ENCODE data around the gene KCNQ5.

The KCNQ5 gene

DNA sequence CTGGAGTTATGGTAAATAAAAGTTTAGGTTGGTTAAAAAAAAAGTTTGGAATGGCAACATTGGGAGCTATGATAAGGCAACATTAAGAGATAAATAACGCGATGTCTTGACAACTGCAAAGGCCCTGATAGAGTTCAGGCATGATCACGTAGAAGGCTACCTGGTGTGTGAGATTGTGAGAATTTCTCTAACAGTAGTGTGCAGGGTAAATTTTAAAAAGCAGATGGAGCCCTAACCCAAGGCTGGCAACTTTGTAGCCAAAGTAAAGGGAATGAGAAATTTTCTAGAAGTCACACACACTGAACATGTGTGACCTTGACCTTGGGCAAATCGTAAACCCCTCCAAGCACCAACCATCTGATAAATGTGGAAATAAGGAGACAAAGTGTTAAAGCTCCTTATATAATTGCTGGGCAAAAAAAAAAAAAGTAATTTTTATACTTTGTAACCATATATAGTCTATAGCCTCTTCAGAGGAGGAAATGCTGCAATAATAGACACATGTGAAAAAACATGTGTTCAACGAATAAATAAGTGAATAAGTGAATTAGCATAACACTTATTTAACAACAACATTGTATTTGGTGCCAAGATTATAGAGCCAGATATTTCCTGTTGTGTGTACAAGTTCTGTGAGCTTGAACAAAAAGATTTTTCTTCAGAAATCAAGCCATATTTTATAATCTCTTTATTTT, 18.2 kb downstream of the KCNQ5 start:
- no peak for DNase-seq (ENCODE audit: low read depth)

GRCh38 chr6:72640615-72640930, 18.7 kb downstream of the KCNQ5 start:
- DNase-seq (ENCODE audit: low read depth): no peak

- no peak for DNase-seq (ENCODE audit: low read depth)
Measured at GRCh38 chr6:72642435-72642834, 20.6 kb downstream of the KCNQ5 start.

DNA sequence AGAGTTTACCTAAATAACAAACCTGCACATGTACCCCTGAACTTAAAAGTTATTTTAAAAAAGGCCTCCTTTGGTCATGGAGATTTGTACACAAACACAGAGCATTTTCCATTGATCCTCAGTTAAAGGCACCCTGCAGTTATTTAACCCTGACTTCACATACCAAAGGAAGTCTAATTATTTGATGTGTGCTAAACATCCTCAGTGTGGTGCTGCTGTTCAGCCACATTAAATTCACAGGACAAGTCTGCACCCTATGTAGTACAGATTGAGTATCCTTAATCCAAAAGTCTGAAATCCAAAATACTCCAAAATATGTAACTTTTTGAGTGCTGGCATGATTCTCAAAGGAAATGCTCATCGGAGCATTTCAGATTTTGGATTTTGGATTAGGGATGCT, 21.4 kb downstream of the KCNQ5 start:
- no peak for DNase-seq (ENCODE audit: low read depth)

DNA sequence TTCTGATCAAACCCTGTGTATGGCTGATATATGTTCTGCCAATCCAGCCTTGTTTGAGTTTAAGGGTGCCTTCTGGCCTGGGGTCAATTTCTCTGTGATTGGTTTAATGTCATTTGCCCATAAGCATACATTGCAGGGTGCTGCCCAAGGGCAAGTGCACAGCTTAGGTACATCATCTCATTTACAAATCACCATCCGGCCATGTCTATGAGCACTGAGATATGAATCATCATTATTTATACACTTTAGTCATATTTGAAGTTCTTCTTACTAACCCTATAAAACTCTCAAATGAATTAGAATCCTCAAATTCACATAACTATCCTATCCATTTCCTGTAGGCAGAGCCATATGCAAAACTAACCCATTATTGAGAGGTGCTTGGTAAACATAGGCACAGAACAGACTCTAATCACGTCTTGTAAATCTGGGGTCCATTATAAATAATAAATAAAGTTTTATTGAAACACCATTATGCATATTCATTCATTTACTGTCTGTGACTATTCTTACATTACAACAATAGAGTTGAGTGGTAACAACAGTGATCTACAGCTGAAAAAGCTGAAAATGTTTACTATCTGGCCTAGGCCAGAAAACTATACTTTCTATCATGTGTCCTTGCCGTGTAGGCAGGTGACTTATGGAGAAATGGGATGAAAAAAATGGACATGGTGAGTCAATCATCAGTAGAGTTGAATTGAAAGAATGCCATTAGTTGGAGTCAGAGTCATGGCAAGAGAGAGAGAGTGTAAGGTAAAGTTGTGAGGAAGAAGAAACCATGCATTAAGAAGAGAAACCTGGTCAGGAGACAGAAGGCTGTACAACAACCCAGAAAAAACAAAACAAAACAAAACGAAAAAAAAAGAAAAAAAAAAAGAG, 25.0 kb downstream of the KCNQ5 start:
- no peak for DNase-seq (ENCODE audit: low read depth)

GRCh38 chr6:72647489-72647888, 25.6 kb downstream of the KCNQ5 start:
- no peak for DNase-seq (ENCODE audit: low read depth)

DNA sequence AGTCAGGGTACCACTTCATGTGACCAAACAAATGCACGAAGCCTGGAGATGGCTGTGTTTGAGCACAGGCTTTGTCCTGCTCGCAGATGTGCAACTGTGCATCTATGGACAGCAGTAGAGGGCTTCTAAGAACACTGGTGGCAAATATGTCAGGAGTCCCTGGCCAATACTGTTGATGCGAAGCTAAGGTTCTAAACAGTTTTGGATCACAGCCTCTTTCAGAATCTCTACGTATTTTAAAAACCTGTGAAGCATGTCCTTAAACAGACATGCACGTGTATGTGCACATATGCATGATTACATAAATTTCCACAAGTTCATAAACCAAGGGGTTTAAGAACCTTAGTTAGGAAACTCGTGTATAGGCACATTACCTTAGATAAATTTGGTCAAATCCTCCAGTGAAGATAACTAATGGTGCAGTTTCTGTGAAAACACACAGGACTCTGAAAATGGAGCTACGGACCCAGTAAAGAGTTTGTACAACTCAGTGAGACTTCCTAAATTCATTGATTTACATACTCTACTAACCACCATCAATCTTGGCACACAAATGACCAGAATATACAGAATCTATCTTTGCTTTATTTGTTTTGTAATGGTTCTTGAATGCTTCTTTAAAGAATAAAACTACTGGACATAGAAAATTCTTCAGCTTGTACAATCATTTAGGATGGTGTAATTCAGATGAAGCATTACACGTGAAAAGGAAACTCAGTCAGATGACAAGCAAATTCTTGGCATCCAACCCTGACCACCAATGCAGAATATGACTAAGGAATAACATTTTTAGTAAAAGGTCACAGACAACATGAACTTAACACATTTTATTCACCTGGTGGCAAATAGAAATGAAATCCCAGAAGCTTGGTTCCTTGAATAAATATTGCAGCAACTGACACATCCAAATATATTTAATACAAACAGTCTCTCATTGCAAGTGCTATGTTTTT, 27.4 kb downstream of the KCNQ5 start:
- no peak for DNase-seq (ENCODE audit: low read depth)

- DNase-seq (ENCODE audit: low read depth): no peak
Measured at GRCh38 chr6:72650081-72650745, 28.3 kb downstream of the KCNQ5 start.

DNA sequence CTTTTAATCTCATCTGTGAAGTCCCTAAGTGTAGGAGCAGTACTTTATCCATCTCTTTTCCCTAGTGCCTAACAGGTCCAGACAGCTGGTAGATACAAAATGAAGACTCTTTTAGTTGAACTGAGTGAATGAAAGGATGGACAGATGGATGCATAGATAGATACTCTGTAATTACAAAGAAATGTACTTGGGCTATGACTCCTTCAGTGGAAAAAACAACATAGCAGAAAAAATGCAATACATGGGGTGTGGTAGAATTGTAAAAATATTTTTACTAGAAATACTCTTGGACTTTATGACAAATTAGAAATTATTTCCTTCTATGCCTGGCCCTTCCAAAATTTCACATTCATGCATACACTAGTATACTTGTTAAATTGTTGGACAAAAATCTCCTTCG, 29.3 kb downstream of the KCNQ5 start:
- no peak for DNase-seq (ENCODE audit: low read depth)

DNA sequence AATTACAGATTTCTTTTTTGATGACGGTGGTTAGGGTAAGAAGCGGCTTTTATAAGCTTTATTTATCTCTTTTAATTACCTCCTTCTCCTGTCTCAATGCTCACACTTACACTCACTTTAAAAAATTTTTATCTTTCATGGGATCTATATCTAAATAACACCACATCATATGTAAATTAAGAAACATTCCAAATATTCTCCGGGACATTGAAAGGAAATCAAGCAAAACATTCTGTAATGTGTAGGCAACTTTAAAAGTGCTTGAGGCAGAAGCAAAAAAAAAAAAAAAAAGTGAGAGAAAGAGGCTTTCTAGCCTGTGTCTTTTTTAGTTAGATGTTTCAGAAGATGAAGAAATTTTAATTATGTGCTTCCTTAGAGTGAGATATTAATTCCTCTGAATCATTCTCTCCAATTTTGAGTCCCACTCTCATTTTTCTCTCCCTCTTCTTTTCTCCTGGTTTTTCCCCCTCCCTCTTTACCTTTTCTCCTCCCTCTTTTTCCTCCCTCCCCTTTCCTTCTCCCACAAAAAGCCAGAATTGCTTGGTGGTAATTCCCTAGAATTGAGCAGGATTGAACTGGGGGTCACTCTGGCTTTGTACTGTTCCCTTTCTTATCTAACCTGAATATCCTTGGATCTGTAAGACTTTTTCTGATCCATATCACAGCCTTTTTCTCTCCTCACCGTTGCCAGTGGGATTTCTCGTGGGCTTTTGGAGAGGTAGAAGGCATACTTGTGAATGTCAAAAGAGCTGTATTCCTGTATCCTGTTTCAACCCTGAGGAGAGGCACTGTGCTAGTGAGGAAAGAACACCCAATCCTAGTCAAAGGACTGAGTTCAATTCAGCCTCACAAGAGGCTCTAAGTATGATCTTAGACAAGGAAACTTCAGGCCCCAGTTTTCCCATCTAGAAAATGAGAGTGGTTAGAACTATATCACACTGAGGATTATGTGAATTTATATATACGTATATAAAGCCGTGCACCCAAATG, 30.4 kb downstream of the KCNQ5 start:
- DNase-seq (ENCODE audit: low read depth): no peak

GRCh38 chr6:72653026-72653425, 31.2 kb downstream of the KCNQ5 start:
- DNase-seq (ENCODE audit: low read depth): no peak

- no peak for DNase-seq (ENCODE audit: low read depth)
Measured at GRCh38 chr6:72654071-72654621, 32.3 kb downstream of the KCNQ5 start.

DNA sequence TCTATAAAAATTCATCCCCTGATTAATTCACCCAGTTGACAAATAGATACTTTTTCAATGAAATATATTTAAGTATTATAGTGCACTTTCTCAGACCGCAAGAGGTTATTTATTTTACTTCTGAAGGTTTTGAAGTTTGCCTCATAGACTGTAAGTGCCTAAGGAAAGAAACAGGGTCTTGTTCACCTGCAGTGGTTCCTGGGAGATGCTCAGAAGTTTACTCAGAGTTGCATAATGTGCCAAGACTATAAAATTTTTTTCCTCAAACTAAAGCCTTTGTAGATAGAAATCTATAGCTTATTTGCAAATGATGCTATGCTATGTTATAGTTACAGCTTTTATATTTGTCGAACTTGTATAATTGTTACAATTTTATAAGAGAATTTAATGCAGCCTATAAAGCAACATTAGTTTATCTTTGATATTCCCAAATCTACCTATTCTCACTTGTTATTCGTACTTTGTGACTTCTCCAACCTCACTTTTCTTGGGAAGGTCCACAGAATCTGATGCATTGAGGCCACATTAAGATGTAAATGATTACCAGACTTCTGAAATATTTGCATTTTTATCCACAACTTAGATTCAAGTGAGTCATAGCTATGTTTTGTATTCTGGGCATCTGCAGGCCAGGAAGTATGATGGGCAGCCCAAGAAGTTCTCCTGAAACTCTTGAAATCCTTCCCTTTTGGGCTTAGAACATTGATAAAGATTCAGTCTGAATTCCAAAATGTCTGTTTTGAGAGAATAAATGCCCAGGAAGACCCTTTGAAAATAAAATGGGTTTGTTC, 35.7 kb downstream of the KCNQ5 start:
- no peak for DNase-seq (ENCODE audit: low read depth)

DNA sequence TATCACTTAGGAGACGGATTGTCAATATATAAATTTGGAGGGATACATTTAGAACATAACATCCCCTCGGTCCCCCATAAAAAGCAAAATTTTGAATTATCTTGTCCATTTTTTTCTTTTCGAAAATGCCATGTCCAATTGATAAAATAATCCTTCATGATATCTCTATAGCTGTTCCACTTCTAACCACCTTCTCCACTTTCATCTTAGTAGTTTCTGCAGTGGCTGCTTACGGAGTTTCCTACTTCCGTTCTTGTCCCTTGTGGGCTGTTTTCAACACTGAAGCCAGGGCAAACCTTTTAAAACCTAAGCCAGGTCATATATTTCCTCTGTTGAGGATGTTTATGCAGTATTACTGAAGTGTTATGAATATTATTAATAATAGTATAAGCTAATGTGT, 37.9 kb downstream of the KCNQ5 start:
- no peak for DNase-seq (ENCODE audit: low read depth)

DNA sequence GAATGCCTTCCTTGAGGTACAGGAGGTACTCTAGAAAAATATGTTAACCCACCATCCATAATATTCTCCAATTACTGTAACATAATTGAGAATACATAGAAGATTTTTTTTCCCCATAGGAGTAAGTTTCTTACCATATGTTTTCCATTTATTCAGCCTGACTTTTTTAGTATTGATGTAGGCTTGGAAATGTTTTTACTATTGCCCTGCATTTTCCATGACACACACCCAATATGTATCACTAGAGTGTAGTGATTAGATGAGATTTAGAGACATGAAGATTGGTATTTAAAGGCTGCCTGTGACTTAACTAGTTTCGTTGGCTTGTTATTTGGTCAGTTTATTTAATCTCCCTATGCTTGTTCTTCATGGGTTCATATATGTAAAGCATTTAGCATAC, 39.5 kb downstream of the KCNQ5 start:
- DNase-seq (ENCODE audit: low read depth): no peak

GRCh38 chr6:72665599-72665998, 43.7 kb downstream of the KCNQ5 start:
- no peak for DNase-seq (ENCODE audit: low read depth)

DNA sequence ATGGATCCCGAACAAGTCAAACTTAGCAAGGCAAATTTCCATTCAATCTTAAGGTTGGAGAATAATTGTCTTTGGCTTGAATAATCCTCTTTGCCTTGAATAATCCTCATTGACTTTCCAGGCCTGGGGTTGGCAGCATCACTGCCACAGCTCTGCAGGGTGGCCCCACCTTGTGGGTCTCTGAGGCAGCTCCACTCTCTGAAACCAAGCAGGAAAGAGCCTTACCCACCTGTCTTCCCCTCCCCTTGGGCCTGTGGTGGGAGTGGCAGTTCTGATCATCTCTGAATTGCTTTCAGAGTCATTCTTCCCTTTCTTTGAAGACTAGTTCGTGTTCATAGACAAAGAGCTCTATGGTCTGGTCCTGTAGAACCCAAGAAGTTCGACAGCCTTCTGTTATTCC, 47.5 kb downstream of the KCNQ5 start:
- no peak for DNase-seq (ENCODE audit: low read depth)

- no peak for DNase-seq (ENCODE audit: low read depth)
Measured at GRCh38 chr6:72672906-72673305, 51.0 kb downstream of the KCNQ5 start.

GRCh38 chr6:72674842-72675241, 53.0 kb downstream of the KCNQ5 start:
- DNase-seq (ENCODE audit: low read depth): no peak

GRCh38 chr6:72675396-72675795, 53.5 kb downstream of the KCNQ5 start:
- DNase-seq (ENCODE audit: low read depth): no peak
